Keratinocyte (primary cell): ENCODE data around the gene LMAN2L.

Source experiments
- EZH2 ChIP-seq: IDR thresholded peaks from one replicate; pipeline ENCODE4 v1.6.1; 2012; ENCODE audit warnings: inconsistent platforms, mild to moderate bottlenecking, low read length, moderate library complexity
- TF ChIP-seq, protein P1 (sequence below), 3 experiments: IDR thresholded peaks in 1 of 3; conservative IDR thresholded peaks in 1 of 3; optimal IDR thresholded peaks in 1 of 3; 2 replicates in 2 of 3; 3 replicates in 1 of 3; pipeline versions ENCODE3 to v1.5.1; 2011; ENCODE audit warnings: low read length in 3 of 3, mild to moderate bottlenecking in 3 of 3, moderate library complexity in 2 of 3, control low read depth in 1 of 3, inconsistent platforms in 1 of 3; ENCODE audit not compliant: insufficient read depth in 2 of 3; ENCODE audit errors: extremely low read depth in 1 of 3

DNA sequence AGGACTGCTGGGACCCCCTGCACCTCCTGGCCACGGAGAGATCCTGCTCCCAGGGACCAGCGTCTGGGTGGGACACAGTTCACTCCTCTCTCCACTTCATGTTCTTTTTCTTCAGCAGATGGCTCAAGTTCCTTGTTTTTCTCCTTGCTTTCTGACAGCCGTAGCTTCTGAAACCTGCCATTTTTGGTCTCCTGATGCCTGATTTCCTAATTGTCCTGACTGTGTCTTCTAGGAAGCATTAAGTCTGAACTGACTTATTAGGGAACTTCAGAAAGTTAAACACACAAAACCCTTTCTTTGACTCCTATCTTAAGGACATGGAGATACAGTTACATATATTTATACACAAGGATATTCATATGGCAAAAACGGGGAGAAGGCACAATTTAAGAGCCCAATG, 43.5 kb upstream of the LMAN2L start:
- TF ChIP-seq, protein P1, sequence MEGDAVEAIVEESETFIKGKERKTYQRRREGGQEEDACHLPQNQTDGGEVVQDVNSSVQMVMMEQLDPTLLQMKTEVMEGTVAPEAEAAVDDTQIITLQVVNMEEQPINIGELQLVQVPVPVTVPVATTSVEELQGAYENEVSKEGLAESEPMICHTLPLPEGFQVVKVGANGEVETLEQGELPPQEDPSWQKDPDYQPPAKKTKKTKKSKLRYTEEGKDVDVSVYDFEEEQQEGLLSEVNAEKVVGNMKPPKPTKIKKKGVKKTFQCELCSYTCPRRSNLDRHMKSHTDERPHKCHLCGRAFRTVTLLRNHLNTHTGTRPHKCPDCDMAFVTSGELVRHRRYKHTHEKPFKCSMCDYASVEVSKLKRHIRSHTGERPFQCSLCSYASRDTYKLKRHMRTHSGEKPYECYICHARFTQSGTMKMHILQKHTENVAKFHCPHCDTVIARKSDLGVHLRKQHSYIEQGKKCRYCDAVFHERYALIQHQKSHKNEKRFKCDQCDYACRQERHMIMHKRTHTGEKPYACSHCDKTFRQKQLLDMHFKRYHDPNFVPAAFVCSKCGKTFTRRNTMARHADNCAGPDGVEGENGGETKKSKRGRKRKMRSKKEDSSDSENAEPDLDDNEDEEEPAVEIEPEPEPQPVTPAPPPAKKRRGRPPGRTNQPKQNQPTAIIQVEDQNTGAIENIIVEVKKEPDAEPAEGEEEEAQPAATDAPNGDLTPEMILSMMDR (optimal IDR thresholded peaks at IDR 0.05 in 1 of 3, IDR thresholded peaks at IDR 0.05 in 1 of 3, conservative IDR thresholded peaks at IDR 0.05 in 1 of 3; ENCODE audit: extremely low read depth in 1 of 3, insufficient read depth in 2 of 3, low read length in 3 of 3), result no peak
- TF ChIP-seq EZH2, result no peak
